Adrenal gland (tissue), 12 donors: ENCODE measurements around the gene RNF8. TPM values are rescaled to one million over a fixed set of nuclear protein-coding genes. Genes with fewer than 3 reads are reported as not detected.

Source experiments
- DNase-seq, 7 donors: peaks; one replicate each; pipeline ENCODE4 v3.0.0-alpha.2; 2019 to 2020
- H3K27ac ChIP-seq, 5 donors: fragments of 200-600 bp; sonication (generic) in 4 of 5; 1 replicate in 3 of 5; 2 replicates in 2 of 5; pipeline versions ENCODE4 v1.5.1 to v1.8.0; 2016 to 2020; ENCODE audit warnings: mild to moderate bottlenecking in 1 of 5
- H3K27me3 ChIP-seq: fragments of 200-600 bp; 2 replicates; pipeline ENCODE4 v1.8.0; 2021
- H3K36me3 ChIP-seq, 2 donors: fragments of 200-600 bp; replicated peaks in 1 of 2; 1 replicate in 1 of 2; 2 replicates in 1 of 2; pipeline versions ENCODE4 v1.5.1 to v1.8.0; 2018 to 2022
- H3K4me1 ChIP-seq, 2 donors: fragments of 200-600 bp; replicated peaks in 1 of 2; 1 replicate in 1 of 2; 2 replicates in 1 of 2; pipeline versions ENCODE4 v1.5.1 to v1.8.0; 2018 to 2021
- H3K4me3 ChIP-seq, 4 donors: fragments of 200-600 bp; sonication (generic) in 3 of 4; one replicate each; pipeline ENCODE4 v1.5.1; 2016 to 2018
- H3K9me3 ChIP-seq, 3 donors: fragments of 200-600 bp; sonication (generic) in 1 of 3; replicated peaks in 1 of 3; 1 replicate in 2 of 3; 2 replicates in 1 of 3; pipeline versions ENCODE4 v1.5.1 to v1.8.0; 2016 to 2021
- POLR2A ChIP-seq, 2 donors: fragments of 450-650 bp; IDR thresholded peaks; one replicate each; pipeline ENCODE4 v1.6.1; 2017; ENCODE audit warnings: antibody characterized with exemption in 2 of 2, mild to moderate bottlenecking in 2 of 2, moderate library complexity in 1 of 2
- WGBS, 4 donors: extraction: QIAGEN DNeasy Blood & Tissue Kit in 2 of 4; methylation state at CpG; one replicate each; pipeline versions ENCODE4 v1.1.5 to v1.1.7; 2013 to 2017; 5-methylcytosine and 5-hydroxymethylcytosine counted together
- intact Hi-C, 2 donors: fragments of 100-400 bp; cut with DNase I; formaldehyde crosslinking; loops; one replicate each; pipeline versions ENCODE4 v1.14.1 to v1.15.0; 2022 to 2023
- polyA plus RNA-seq, 3 donors: library from polyadenylated mRNA; stranded (reverse); fragments of 200-250 nt in 2 of 3; fragments of 350-450 nt in 1 of 3; fragmentation: Illumina TruSeq in 1 of 3; extraction: RNeasy Lipid Tissue Mini Kit (QIAGEN cat#74804) in 1 of 3; gene quantifications; one replicate each; pipeline ENCODE4 v1.2.3, GENCODE V29; 2013 to 2014
- total RNA-seq, 9 donors: library from RNA; depleted of rRNA in 4 of 9; stranded (reverse); fragments of >200 nt in 4 of 9; fragments of 120-200 nt in 1 of 9; fragmentation: NEBNext Ultra II Directional in 1 of 9; extraction: Animal tissue kit (Norgen Biotek cat#: 25700) in 1 of 9; gene quantifications; one replicate each; pipeline versions ENCODE4 v1.1.0 to v1.2.4, GENCODE V29; 2013 to 2023
- TF ChIP-seq, protein P1 (sequence below), 6 experiments: fragments of 450-650 bp in 4 of 6; fragments of 200-600 bp in 2 of 6; sonication (generic) in 1 of 6; IDR thresholded peaks; 1 replicate in 5 of 6; 2 replicates in 1 of 6; pipeline versions ENCODE4 v1.5.1 to v1.8.0; 2016 to 2021; ENCODE audit warnings: antibody characterized with exemption in 6 of 6, mild to moderate bottlenecking in 2 of 6, moderate library complexity in 1 of 6
- donor health status: healthy with polysubstance abuse.
- donor health status: Bipolar disorder and iron deficiency.
- donor health status: DM: yes; HTN: yes; CAD: no.
- donor health status: DM: no; HTN: no; CAD: no.
- donor health status: DM: no; HTN: no; CAD: no.
- donor health status: DM: yes; HTN: yes; CAD: no.

RNF8 gene
- total and polyA plus RNA-seq, 12 donors, result 13.1 to 54.6 (median 20.6) TPM

DNA sequence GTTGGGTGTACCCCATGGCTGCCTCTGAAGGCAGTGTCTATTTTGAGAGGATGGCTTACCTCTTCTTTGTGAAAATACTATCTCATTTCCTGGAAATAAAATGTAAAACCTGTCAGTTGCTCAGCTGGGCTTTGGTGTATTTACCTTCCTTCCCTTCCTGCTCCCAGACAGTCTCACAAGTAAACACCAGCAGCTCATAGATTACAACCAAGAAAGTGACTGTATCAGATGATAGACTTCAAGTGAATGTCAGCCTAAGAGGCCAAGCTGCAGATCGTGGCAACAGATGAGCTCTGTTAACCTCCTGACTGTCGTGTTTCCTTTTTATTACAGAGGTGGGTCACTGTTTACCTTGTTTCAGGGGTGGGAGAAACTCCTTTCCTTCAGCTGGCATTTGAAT, 37.3 kb downstream of the RNF8 start:
- Histone ChIP-seq H3K4me3 (no peak overlapping the region), H3K9me3 (no peaks in the 10 kb centered on the region), H3K27me3 (no peaks in the 10 kb centered on the region), H3K4me1 (no peaks in the 10 kb centered on the region), H3K27ac (no peak overlapping the region), H3K36me3 (peaks cover 0 to 38% of the 10 kb centered on the region in 2 donors)
- intact Hi-C loops, result no loop called here
- no peak for DNase-seq
- TF ChIP-seq POLR2A (IDR thresholded peaks at IDR 0.05), result no peak
- TF ChIP-seq, protein P1, sequence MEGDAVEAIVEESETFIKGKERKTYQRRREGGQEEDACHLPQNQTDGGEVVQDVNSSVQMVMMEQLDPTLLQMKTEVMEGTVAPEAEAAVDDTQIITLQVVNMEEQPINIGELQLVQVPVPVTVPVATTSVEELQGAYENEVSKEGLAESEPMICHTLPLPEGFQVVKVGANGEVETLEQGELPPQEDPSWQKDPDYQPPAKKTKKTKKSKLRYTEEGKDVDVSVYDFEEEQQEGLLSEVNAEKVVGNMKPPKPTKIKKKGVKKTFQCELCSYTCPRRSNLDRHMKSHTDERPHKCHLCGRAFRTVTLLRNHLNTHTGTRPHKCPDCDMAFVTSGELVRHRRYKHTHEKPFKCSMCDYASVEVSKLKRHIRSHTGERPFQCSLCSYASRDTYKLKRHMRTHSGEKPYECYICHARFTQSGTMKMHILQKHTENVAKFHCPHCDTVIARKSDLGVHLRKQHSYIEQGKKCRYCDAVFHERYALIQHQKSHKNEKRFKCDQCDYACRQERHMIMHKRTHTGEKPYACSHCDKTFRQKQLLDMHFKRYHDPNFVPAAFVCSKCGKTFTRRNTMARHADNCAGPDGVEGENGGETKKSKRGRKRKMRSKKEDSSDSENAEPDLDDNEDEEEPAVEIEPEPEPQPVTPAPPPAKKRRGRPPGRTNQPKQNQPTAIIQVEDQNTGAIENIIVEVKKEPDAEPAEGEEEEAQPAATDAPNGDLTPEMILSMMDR (IDR thresholded peaks at IDR 0.05), result no peak
- 79 to 92% (median 82%) methylated on average over 2 of the region's 2 CpGs for WGBS, 4 donors

DNA sequence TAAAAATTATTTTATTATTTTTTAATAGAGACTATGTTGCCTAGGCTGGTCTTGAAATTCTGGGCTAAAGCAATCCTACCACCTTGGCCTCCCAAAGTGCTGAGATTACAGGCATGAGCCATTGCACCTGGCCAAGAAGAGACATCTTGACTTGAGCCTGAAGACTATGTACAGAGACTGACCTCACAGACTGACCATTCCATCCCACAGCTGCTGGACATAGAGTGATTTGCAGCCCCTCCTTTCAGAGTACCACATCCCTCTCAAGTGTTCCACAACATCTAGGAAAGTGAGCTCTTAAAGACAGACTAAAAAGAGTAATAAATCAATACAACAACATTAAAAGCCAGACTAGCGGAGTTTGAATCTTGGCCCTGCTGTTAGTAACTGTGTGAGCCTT, 39.0 kb downstream of the RNF8 start:
- Histone ChIP-seq H3K36me3 (peaks cover 0 to 38% of the 10 kb centered on the region in 2 donors), H3K27me3 (no peaks in the 10 kb centered on the region), H3K27ac (no peak overlapping the region), H3K4me3 (no peak overlapping the region), H3K4me1 (no peaks in the 10 kb centered on the region), H3K9me3 (no peaks in the 10 kb centered on the region)
- TF ChIP-seq, protein P1 (IDR thresholded peaks at IDR 0.05), result no peak
- TF ChIP-seq POLR2A (IDR thresholded peaks at IDR 0.05), result no peak
- DNase-seq, result no peak
- intact Hi-C loops, result no loop called here
- WGBS, 4 donors, result 88 to 100% (median 88%) methylated on average over 1 of the region's 1 CpG

DNA sequence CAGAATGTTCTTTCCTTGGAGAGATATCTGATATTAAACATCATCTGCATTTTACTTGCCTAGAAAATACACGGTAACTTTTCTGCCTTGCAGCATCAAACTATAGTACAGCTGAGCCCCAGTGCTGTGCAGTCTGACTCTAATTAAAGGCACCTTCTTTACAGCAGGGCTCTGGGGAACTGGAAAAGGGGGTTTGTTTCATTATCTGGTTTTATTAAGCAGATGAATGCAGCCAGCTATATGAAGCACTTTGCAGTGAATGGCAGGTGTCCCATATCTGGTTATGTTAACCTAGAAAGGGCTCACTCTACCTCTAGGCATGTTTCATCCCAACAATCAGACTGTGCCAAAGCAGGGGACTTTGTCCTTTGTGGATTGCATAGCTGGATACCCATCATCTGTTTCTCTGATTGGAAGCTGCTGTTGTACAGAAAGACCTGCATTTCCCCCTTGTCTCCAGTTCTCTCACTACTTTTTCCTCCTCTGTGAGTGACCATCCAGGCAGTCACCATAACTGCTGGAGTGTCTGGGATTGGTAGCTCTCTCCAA, 39.7 kb downstream of the RNF8 start:
- Histone ChIP-seq H3K27ac (no peak overlapping the region), H3K4me3 (no peak overlapping the region), H3K9me3 (no peaks in the 10 kb centered on the region), H3K27me3 (no peaks in the 10 kb centered on the region), H3K4me1 (no peaks in the 10 kb centered on the region), H3K36me3 (peaks cover 0 to 33% of the 10 kb centered on the region in 2 donors)
- WGBS, 4 donors, result 81 to 100% (median 91%) methylated on average over 1 of the region's 1 CpG
- intact Hi-C loops, result no loop called here
- no peak for DNase-seq
- no peak for TF ChIP-seq POLR2A (IDR thresholded peaks at IDR 0.05)
- TF ChIP-seq, protein P1 (IDR thresholded peaks at IDR 0.05), result no peak

DNA sequence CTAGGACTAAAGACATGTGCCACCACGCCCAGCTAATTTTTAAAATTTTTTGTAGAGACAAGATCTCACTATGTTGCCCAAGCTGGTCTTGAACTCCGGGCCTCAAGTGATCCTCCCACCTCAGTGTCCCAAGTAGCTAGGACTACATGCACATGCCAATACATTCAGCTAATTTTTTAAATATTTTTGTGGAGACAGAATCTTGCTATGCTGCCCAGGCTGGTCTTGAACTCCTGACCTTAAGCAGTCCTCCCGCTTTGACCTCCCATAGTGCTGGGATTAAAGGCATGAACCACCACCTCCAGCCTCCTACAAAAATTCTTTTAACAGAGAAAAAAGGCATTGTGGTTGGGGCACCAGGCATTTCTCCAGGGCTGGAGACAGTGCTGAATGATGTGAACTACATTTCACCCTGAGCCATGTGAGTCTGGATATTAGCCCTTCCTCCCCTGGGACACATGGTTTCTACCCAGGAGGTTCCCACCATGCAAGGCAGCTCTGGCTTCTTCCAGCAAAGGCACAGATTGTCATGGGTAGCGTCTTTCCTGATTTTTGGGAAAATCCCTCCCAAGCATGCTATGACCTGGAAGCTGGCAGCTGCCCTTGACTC, 42.9 kb downstream of the RNF8 start:
- H3K27ac ChIP-seq, result no peak overlapping the region
- no peak for TF ChIP-seq POLR2A (IDR thresholded peaks at IDR 0.05)
- TF ChIP-seq, protein P1 (IDR thresholded peaks at IDR 0.05), result no peak
- WGBS, 4 donors, result 90 to 97% (median 92%) methylated on average over 4 of the region's 4 CpGs

More for the DNA sequence above, 42.9 kb downstream of the RNF8 start:
- Histone ChIP-seq H3K36me3 (peaks cover 0 to 6% of the 10 kb centered on the region in 2 donors), H3K9me3 (no peaks in the 10 kb centered on the region), H3K4me3 (no peak overlapping the region), H3K27me3 (no peaks in the 10 kb centered on the region), H3K4me1 (no peaks in the 10 kb centered on the region)
- intact Hi-C loops, result no loop called here
- no peak for DNase-seq
